ENCODE data around the gene RIMBP2. TPM values are rescaled to one million over a fixed set of nuclear protein-coding genes. Genes with fewer than 3 reads are reported as not detected.

Gene RIMBP2
- total RNA-seq, 1 experiment from 2014 or later: not detected

DNA sequence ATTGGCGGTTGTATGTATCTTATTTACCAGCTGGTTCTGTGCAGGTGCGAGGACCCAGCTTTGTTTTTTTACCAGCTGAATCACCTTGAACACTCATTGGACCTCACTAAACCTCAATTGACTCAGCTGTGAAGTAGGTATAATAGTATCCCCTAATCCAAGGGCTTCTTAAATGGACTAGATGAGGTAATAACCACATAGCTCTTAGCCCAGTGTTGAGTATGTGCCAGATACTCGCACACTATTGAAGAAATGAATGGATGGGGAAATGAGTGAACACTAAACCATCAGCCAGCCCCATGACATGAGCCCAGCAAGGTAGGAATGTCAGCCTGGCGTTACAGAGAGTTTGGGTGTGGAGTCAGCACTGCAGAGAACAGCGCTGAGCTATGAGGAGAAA lies 79.7 kb downstream of the RIMBP2 start:
- H3K36me3 Mint-ChIP-seq (ENCODE audit: insufficient read depth, unreplicated experiment): no peaks in the 10 kb centered on the region
- H3K4me3 ChIP-seq (ENCODE audit: low read depth, low read length): no peak overlapping the region
- BruUV-seq (replicated peaks): no TSS peak
- peaks cover 7% of the 10 kb centered on the region for H3K4me1 Mint-ChIP-seq (ENCODE audit: low read depth, unreplicated experiment)
- H3K27me3 ChIP-seq (replicated peaks; ENCODE audit: control insufficient read depth, insufficient read depth, low read length): no peaks in the 10 kb centered on the region
- intact Hi-C loops (cut with micrococcal nuclease; ENCODE audit: unreplicated experiment): no loop called here
- no peaks in the 10 kb centered on the region for H3K36me3 ChIP-seq (ENCODE audit: control insufficient read depth, insufficient read depth, low read length)
- H3K9me3 ChIP-seq: no peaks in the 10 kb centered on the region
- H3K27me3 Mint-ChIP-seq (ENCODE audit: insufficient read depth, unreplicated experiment): peaks cover 6% of the 10 kb centered on the region
- ChIA-PET POLR2A (no interaction called here), CTCF (no interaction called here)
- no peak overlapping the region for H3K27ac Mint-ChIP-seq (ENCODE audit: unreplicated experiment)
- TF ChIP-seq CTCF (IDR thresholded peaks at IDR 0.05; ENCODE audit: insufficient read depth in 1 of 2, low read depth in 1 of 2, low read length in 1 of 2, severe bottlenecking in 1 of 2, unreplicated experiment in 1 of 2): no peak
- H3K4me1 ChIP-seq: peaks cover 5% of the 10 kb centered on the region; the same call in 1 of the 2 replicates
- no peak for DNase-seq
- H3K9me3 Mint-ChIP-seq (ENCODE audit: unreplicated experiment): no peaks in the 10 kb centered on the region
- no peak overlapping the region for H3K4me3 Mint-ChIP-seq (ENCODE audit: unreplicated experiment)

DNA sequence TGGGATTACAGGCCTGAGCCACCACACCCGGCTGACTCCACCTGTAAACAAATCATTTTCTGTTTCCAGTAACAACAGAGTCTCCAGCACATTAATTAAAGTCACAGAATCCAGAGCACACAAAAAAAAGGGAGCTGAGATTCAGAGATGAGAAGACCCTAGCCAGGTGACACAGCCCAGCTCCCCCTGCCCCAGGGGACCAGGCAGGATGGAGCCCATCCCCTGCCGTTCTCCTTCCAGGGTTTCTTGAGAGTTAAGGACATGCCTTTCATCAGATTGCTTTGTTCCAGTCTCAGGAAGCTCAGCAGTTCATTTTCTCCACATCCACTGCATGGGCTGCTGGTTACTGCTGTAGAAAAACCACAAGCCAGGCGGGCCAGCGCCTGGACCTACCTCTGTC lies 81.2 kb downstream of the RIMBP2 start:
- intact Hi-C loops (cut with micrococcal nuclease; ENCODE audit: unreplicated experiment): no loop called here
- H3K4me1 ChIP-seq: peaks cover 5% of the 10 kb centered on the region; the same call in 1 of the 2 replicates
- H3K27ac Mint-ChIP-seq (ENCODE audit: unreplicated experiment): no peak overlapping the region
- H3K9me3 Mint-ChIP-seq (ENCODE audit: unreplicated experiment): no peaks in the 10 kb centered on the region
- H3K4me1 Mint-ChIP-seq (ENCODE audit: low read depth, unreplicated experiment): peaks cover 7% of the 10 kb centered on the region
- H3K36me3 Mint-ChIP-seq (ENCODE audit: insufficient read depth, unreplicated experiment): no peaks in the 10 kb centered on the region
- no peak overlapping the region for H3K4me3 ChIP-seq (ENCODE audit: low read depth, low read length)
- H3K9me3 ChIP-seq: no peaks in the 10 kb centered on the region
- no peaks in the 10 kb centered on the region for H3K36me3 ChIP-seq (ENCODE audit: control insufficient read depth, insufficient read depth, low read length)
- no peak for TF ChIP-seq CTCF (IDR thresholded peaks at IDR 0.05; ENCODE audit: insufficient read depth in 1 of 2, low read depth in 1 of 2, low read length in 1 of 2, severe bottlenecking in 1 of 2, unreplicated experiment in 1 of 2)
- DNase-seq: no peak
- H3K4me3 Mint-ChIP-seq (ENCODE audit: unreplicated experiment): no peak overlapping the region
- ChIA-PET CTCF (no interaction called here), POLR2A (no interaction called here)
- BruUV-seq (replicated peaks): no TSS peak
- no peaks in the 10 kb centered on the region for H3K27me3 ChIP-seq (replicated peaks; ENCODE audit: control insufficient read depth, insufficient read depth, low read length)
- H3K27me3 Mint-ChIP-seq (ENCODE audit: insufficient read depth, unreplicated experiment): peaks cover 6% of the 10 kb centered on the region

DNA sequence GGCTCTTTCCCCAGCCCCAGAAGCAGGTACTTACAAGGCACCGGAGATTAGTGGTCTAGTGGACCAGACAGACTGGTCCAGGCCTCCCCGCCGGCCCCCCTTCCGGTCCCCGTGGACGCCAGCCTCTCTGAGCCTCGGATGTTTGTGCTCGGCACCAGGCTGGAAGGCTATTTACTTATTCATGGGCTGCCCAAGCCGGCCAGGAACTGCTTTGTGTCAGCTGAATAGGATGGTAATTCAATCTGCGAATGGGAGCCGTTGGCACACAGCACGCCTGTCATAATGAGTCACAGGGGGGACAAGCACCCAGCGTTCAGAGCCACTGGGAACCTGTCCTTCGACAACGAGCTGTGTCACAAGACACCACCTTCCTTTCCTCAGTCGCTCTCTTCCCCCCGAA lies 82.3 kb downstream of the RIMBP2 start:
- no peaks in the 10 kb centered on the region for H3K27me3 ChIP-seq (replicated peaks; ENCODE audit: control insufficient read depth, insufficient read depth, low read length)
- peaks cover 6% of the 10 kb centered on the region for H3K27me3 Mint-ChIP-seq (ENCODE audit: insufficient read depth, unreplicated experiment)
- no TSS peak for BruUV-seq (replicated peaks)
- no peak for DNase-seq
- H3K4me1 ChIP-seq: peaks cover 5% of the 10 kb centered on the region; the same call in 1 of the 2 replicates
- TF ChIP-seq CTCF (IDR thresholded peaks at IDR 0.05; ENCODE audit: insufficient read depth in 1 of 2, low read depth in 1 of 2, low read length in 1 of 2, severe bottlenecking in 1 of 2, unreplicated experiment in 1 of 2): no peak
- H3K36me3 ChIP-seq (ENCODE audit: control insufficient read depth, insufficient read depth, low read length): no peaks in the 10 kb centered on the region
- CTCF ChIA-PET: no interaction called here
- H3K9me3 Mint-ChIP-seq (ENCODE audit: unreplicated experiment): no peaks in the 10 kb centered on the region
- no peaks in the 10 kb centered on the region for H3K36me3 Mint-ChIP-seq (ENCODE audit: insufficient read depth, unreplicated experiment)
- H3K4me3 Mint-ChIP-seq (ENCODE audit: unreplicated experiment): no peak overlapping the region
- H3K4me1 Mint-ChIP-seq (ENCODE audit: low read depth, unreplicated experiment): peaks cover 7% of the 10 kb centered on the region
- H3K9me3 ChIP-seq: no peaks in the 10 kb centered on the region
- intact Hi-C loops (cut with micrococcal nuclease; ENCODE audit: unreplicated experiment): no loop called here
- POLR2A ChIA-PET: no interaction called here
- no peak overlapping the region for H3K27ac Mint-ChIP-seq (ENCODE audit: unreplicated experiment)
- H3K4me3 ChIP-seq (ENCODE audit: low read depth, low read length): no peak overlapping the region

Data from Caco-2 (cell line).